Endothelial cell of umbilical vein (primary cell): ENCODE data around the gene FLNB.

Experiments
- CTCF ChIP-seq, 2 donors: IDR thresholded peaks; 1 replicate in 1 of 2; 2 replicates in 1 of 2; pipeline ENCODE4 v1.5.1; 2011; ENCODE audit warnings: low read length in 2 of 2, mild to moderate bottlenecking in 2 of 2, moderate library complexity in 2 of 2, control low read depth in 1 of 2, inconsistent platforms in 1 of 2, low read depth in 1 of 2; ENCODE audit not compliant: insufficient read depth in 1 of 2; ENCODE audit errors: extremely low read depth in 1 of 2
- EZH2 ChIP-seq: IDR thresholded peaks from 2 replicates; pipeline ENCODE4 v1.6.1; 2012; ENCODE audit warnings: borderline replicate concordance, low read depth, mild to moderate bottlenecking, moderate library complexity, low read length, inconsistent platforms; ENCODE audit not compliant: severe bottlenecking
- FOS ChIP-seq: IDR thresholded peaks from 2 replicates; pipeline ENCODE4 v1.6.1; 2011; ENCODE audit warnings: mild to moderate bottlenecking, low read length, moderate library complexity, borderline replicate concordance; ENCODE audit not compliant: insufficient read depth
- GATA2 ChIP-seq: IDR thresholded peaks from 2 replicates; pipeline ENCODE4 v1.7.0; 2011; ENCODE audit warnings: low read depth, mild to moderate bottlenecking, moderate library complexity, mixed read lengths, low read length; ENCODE audit not compliant: insufficient read length, insufficient read depth
- JUN ChIP-seq: IDR thresholded peaks from 2 replicates; pipeline ENCODE4 v1.6.1; 2011; ENCODE audit warnings: borderline replicate concordance, low read depth; ENCODE audit not compliant: insufficient read length, insufficient read depth
- MAX ChIP-seq: IDR thresholded peaks from 2 replicates; pipeline ENCODE4 v1.6.1; 2011; ENCODE audit not compliant: insufficient read depth, insufficient read length
- MYC ChIP-seq: IDR thresholded peaks from one replicate; pipeline ENCODE4 v1.6.1; 2011; ENCODE audit warnings: mild to moderate bottlenecking, low read depth, low read length
- POLR2A ChIP-seq: IDR thresholded peaks from 2 replicates; pipeline ENCODE4 v1.6.1; 2012; ENCODE audit warnings: low read depth, mild to moderate bottlenecking, control low read depth, low read length
- POLR2AphosphoS5 ChIP-seq: IDR thresholded peaks from 2 replicates; pipeline ENCODE4 v1.6.1; 2012; ENCODE audit warnings: low read depth, mild to moderate bottlenecking, control low read depth, low read length, moderate library complexity; ENCODE audit not compliant: insufficient read depth

GRCh38 chr3:58151637-58152036, 143.4 kb downstream of the FLNB start:
- no peak for TF ChIP-seq CTCF (IDR thresholded peaks at IDR 0.05; ENCODE audit: extremely low read depth in 1 of 2, insufficient read depth in 1 of 2, low read depth in 1 of 2, low read length in 2 of 2)
- TF ChIP-seq POLR2A = peak; percentile 13
- TF ChIP-seq EZH2 = no peak
- TF ChIP-seq POLR2AphosphoS5 = no peak
- TF ChIP-seq MYC = no peak
- no peak for TF ChIP-seq GATA2
- no peak for TF ChIP-seq JUN
- no peak for TF ChIP-seq MAX
- no peak for TF ChIP-seq FOS
